Stimulated activated CD4-positive, alpha-beta T cell treated with anti-CD3 and anti-CD28 coated beads, Interleukin-2, amount 100 ng/mL, for 24 hours (primary cell): ENCODE measurements around the gene ATP7B.
A peak's percentile ranks its signal among the peaks of the same experiment; 100 is the strongest.

Experiments
- DNase-seq, 2 donors: peaks; one replicate each; pipeline ENCODE4 v3.0.0-alpha.2; 2020

Gene ATP7B

DNA sequence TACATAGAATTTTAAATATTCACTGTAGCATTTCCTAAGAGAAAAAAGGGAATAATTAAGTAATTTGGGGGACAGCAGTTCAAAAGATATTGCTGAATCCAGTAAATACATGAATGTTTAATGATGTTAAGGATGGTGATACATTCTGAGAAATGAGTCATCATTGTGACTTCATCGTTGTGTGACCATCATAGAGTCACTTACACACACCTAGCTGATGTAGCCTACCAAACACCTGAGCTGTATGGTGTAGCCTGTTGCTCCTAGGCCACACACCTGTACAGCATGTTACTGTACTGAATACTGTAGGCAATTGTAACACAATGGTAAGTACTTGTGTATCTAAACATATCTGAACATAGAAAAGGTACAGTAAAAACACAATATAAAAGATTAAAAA lies 34.8 kb downstream of the ATP7B start:
- no peak for DNase-seq

DNA sequence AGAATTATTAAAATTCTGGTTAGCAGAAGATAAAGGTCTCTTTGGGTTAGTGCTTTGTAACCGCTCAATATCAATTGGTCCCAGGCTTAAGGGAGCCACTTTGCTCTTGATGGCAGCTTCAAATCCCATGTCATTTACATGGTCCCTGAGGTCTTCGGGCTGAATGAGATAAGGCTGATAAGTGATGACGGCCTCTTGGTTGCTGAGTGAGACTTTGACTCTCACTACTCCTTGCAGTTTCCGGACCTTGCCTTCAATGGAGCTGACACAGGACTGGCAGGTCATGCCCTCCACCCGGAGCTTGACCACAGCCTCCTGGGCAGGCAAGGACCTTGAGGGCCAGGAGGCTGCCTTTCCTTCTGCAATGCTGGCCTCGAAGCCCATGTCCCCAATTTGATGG lies 36.8 kb downstream of the ATP7B start:
- DNase-seq, result no peak

DNA sequence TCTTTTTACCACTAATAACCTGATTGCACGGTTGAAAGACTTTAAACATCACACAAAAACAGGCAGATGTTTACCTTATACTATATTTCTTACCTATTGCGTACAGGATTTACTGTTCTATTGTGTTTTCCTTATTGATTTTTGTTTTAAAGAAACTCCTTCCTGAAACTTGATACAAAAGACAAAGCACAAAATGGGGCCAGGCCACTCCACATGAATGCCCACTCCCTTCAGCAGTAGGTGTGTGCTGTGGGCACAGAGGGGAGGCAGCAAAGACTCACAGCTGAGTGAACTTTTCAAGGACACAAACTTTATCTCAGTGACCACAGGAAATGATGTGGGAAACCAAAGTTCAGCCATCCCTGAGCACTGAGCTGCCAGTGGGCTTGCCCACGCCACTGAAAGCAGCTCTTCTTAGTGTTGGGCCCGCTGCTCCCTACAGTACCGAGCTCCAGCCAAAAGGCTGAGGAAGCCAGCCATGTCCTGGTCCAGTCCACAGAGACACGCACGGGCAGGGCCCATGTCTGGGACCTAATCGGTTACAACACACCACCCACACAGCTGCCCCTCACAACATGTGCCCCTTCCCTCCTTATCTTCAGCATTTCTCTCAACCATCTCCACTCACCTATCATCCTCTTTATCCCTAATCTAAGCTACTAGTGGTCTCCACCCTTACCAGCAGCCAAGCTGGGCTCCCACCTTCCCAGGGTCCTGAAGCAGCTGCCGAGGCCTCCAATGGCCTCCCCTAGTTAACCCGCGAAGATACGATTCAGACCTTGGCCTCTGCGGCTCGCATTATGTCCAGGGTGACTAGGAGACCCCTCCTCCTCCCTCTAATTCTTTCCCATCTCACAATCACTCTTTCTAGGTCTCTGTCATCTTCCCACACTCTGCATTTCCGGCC lies 39.5 kb downstream of the ATP7B start:
- DNase-seq, result no peak

DNA sequence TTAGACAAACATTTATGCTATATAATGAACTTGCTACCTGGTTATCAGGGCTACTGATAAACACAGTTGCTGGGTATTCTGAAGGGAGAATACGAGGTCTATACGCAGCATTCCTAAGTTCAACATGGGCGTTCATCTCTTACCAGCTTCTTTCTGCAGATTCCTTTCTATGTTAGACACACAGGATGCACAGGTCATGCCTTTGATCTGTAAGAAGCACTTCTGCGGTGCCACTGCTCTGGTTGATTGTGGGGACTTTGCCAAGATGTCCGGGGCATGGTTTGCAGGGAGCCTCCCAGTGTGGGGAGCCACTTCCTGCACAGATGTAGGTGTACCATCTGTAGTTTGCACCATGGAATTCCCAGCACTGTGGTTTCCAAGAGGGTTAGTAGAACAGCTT lies 40.9 kb downstream of the ATP7B start:
- DNase-seq, result no peak

DNA sequence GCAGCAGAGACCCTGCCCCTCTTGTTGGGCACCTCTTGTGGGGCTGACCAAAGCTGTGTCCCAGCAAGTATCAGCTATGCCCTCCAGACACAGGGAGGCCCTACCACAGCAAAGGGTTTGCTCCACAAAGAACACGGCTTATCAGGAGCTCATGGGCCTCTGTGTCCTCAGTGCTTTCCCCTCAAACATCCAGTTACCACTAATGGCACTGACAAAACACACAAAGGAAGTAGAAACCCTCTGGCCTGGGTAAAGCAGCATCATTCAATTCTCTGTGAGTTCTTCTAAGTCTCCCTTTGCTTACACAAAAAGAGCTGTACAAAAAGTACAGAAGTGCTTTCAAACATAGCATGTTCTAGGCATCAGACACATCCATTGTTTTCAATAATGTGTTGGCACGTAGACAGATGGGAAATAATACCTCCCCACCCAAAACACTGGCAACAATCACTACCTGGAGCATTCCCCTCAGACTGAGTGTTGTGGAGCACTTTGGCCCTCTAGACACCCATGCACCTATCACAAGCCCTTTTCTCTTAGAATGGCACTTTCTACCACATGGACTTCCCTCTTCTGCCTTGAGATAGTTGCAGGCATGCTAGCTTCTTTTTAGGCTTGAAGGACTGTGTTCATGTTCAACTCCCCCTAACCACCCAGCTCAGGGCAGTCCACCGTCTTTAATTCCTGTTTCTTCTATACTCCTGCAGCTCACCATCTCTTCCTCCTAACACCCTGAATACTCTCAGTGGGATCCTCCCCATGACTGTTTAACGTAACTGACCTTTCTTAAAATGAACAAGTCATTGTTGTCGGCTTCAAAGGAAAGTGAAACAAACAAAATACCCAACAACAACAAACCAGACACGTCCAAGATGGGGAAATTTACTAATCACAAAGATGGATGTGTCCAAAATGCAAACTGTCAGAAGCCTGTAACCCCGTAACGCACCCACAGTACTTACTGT lies 43.5 kb downstream of the ATP7B start:
- DNase-seq, result no peak

DNA sequence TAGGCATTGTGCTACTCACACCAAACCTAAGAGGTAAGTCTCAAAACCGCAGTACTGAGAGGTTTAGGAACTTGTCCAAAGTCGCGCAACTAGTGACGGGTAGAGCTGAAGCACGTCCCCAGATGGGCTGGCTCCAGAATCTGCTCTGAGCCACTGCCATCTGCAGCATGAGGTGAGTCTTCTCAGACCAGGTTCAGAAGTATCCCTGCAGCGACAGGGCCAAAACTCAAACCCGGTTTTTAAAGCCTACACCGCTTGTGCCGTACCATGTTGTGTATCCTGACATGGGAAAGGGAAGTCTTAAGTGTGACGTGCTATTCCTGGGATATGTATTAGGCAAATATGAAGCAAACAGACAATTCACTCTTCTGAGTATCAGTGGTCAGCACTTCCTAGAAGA lies 45.1 kb downstream of the ATP7B start:
- no peak for DNase-seq

DNA sequence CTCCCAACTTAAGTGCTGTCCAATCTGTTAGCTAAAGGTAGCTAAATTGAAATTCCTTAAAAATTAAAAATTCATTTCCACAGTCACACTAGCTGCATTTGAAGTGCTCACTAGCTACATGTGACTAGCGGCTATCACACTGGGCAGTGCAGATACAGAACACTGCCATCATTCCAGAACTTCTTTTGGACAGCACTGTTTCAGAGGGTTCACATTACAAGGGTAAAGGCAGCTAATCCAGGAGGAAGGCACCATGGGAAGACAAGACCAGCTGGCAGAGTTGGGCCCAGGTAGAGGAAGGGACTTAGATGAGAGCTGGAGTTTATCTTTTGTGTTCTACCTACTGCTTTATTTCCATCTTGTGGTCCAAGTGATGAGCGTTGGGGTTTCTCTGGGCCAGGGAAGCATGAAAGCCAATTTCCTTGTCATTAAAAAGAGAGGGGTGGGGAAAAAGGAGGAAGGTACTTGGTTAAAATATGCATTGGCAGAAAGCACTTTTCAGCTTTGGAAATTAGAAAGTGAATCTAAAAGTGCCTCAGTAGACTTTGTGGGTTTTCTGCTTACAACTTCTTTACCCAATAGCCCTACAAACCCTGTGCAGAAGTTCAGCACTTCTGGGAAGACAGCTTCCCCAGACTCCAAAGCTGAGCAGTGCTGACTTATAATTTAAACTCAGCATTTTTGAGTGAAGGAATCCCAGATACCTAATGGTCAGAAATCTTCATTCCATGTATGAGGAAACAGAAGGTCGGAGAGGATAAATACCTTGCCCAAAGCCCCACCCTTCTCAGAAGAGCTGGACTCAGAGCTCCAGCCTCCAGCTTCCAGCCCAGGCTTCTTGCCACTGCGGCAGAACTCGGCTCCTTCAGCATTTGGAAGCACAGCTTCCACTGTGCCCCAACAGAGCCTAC lies 49.5 kb downstream of the ATP7B start:
- DNase-seq, result no peak

DNA sequence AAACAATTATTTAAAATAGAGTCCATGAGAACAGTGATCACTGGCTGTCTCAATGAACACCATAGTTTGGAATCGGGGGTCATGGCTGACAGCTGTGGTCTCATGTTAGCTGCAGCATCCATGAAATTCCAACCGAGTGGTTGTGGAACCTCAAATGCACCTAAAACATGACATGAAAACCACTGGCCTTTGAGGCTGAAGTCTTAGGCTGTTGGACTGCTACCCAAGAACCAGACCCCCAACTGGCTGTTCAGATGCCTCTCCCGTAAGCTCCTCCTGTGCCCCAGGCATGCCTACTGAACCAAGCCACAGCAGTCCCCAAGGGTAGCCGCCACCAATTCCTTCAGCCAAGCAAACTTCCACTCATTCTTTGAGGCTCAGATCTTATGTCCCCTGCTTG lies 50.5 kb downstream of the ATP7B start:
- no peak for DNase-seq

DNA sequence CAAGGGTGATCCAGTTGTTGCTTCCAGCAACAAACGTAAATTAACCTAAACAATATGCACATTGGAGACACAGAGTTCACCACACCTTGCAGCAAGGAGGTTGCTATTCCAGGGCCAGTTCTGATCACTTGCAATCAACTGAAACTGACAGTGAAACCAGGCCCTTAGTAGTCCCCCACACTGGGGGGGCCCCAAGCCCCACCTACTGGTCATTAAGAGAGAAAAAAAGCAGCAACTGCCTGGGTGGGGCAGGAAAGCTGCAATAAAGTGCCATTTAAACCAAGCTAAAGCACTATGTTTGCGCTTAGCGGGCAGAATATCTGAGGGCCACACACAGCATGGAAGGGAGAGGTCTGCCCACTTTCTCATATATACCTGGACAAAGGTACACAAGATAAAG lies 51.5 kb downstream of the ATP7B start:
- DNase-seq, result no peak

DNA sequence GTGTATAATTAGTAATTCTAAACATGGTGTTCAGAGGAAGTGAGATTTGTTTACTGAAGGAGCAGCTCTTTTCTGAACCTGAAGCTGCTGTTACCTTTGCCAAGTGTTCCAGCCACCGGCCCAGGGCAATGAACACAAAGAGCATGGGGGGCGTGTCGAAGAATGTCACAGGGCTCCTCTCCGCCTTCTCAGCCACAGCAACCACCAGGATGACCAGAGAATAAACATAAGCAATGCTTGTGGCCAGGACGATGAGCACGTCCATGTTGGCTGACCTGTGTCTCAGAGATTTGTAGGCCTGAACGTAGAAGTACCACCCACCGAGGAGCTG lies 53.1 kb downstream of the ATP7B start:
- no peak for DNase-seq

DNA sequence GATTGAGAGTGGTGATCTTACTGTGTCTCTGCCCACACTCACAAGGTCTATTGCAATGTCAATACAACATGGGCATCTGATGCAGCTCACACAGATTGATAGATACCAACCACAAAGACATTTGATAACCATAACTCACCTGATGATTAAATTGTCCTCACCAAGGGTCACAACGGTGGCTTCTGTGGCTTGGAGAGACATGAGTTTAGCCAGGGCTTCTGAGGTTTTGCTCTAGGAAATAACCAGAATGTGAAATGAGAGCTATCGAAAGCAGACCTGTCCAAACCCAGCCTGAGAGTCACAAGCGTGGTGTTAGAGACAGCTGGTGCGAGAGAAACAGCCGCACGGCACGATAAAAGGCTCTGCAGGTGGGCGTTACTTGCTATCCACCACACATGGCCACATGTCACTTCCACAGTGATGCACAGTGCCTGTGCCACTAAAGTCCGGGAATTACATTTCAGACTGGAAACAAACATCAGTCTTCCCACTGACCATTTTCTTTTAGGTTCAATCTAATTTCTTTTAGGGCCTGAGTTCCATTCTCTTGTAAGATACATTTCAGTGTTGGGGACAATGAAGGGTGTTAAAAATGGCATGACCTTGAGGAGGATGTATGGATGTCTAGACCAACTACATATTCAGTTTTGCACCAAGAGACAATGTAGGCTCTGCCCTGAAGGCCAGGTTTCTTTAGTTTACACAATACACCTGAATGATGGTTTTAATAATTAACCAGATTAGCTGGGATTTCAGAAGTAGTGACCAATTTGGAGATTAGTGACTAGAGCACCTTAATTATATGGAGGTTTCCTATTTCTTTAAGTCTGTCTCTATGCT lies 53.7 kb downstream of the ATP7B start:
- DNase-seq, result no peak

DNA sequence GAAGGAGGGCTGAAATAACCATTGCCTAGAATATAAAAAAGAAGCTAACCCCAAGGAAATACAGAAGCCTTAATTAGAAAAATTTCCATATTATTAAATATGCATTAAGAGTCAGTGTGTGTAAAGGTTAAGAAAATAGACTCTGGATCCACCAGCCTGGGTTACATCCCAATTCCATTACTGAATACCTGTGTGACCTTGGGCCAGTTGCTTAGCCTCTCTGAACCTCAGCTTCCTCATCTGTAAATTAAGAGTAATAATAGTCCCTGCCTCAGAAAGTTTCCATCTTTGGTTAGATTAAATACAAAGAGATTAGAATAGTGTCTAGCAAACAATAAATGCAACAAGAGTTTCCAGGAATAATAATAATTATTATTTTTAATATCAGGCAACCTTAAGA lies 54.5 kb downstream of the ATP7B start:
- DNase-seq, result no peak

DNA sequence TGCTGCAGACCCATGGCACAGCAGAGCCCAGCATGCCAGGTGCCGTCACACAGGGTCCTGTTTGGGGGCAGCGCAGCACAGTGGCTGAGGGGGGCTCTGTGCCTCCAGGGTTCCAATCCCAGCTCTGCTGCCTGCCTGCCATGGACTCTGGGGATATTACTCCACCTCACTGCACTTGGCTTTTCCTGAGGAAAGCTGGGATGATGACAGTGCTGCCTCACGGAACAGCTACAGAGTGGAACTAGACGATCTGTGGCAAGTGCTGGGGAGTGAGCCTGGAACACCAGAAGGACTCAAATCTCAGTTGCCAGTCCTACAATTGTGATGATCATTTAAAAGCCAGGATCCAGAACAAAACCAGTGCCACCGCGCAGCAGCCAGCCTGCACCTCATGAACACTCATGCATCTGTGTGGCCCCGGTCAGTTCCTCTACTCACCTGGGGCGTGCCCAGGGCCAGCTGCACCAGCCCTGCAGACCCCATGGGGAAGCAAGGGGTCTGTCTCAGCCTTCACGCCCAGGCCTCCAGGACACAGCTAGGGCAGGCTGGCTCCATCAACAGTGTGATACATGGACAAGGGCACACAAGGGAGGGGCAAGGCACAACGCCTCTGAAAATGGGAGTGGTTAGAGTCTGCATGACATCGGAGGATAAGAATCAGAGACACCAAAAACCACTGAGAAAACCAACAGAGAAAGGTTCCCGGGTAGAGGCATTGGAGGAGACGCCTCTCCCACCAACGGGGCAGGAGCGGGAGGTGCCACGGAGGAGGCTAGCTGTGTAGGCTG lies 55.2 kb downstream of the ATP7B start:
- DNase-seq, result no peak

DNA sequence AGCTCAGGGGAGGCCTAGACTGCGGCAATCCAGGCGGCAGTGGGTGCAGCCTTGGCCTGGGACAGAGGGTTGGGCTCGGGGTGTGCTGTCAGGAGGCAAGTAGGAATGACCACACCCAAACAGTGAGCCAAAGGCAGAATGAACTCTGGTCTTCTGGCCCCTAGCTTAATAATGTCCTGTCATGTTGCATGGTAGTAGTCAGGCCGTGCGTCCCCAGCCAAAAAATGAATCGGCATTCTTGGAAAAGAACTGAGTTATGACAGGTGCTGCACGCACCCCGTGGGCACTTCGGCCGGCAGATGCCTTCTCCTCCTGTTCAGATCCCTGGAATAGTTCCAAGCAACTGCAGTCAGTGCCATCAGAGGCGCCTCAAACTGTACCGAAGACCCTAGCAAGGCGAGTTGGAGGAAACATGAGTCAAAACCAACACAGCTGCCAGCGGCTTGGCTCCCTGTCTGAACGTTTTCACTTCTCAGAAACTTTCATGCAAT lies 55.9 kb downstream of the ATP7B start:
- no peak for DNase-seq

DNA sequence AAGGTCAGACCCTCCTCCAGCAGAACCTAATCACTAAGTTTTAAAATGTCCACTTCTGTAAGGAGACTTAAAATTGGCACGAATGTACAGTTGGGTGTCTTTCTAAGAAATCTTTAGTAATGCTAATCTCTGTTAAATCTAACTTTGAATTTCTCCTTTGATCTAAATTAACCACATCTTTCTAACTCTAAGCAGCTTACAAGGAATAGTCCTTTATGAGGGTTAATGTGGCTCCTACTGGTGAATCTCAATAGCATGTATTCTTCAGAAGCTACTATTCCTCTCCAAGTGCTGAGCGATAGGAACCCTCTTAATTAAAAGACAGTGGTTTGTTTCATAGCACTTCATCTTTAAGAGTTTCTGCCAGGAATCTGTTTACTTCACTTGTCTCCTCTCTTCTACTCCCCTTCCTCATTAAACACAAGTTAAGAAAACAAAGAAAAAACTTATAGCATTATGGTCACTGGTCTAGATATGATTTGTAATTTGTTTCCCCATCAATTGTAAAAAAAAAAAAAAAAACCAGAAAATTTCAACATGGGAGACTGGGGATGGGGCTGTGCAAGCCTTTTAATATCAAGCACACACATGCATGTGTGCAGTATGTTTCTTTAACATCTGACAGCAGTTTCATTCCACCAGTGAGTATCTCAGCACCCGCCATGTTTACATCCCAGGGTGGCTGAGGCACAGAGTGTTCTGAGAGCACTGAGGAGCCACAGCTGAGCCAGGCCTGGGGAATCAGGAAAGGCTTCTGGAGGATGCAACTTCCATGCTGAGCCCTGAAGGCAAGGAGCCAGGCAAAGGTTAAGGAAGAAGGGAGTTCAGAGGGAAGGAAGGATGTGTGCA lies 57.7 kb downstream of the ATP7B start:
- no peak for DNase-seq

DNA sequence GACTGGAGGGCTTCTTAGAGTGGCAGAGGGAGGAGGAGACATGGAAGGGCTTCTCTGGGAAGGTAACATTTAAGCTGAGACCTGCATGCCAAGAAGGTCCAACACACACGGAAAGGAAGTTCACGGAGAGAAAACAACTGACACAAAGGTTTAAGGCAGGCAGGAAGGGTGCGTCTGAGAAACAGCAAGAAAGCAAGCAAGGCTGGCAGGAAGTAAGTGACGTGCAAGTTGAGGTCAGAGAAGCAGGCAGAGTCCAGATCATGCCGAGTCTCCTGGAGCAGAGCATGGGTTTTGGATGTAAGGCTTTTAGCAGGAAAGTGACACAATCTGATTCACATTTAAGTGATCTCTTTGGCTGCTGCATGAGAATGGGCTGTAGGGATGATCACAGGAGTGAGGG lies 60.5 kb downstream of the ATP7B start:
- peak in 1 of 2 donors; percentile 6 for DNase-seq

DNA sequence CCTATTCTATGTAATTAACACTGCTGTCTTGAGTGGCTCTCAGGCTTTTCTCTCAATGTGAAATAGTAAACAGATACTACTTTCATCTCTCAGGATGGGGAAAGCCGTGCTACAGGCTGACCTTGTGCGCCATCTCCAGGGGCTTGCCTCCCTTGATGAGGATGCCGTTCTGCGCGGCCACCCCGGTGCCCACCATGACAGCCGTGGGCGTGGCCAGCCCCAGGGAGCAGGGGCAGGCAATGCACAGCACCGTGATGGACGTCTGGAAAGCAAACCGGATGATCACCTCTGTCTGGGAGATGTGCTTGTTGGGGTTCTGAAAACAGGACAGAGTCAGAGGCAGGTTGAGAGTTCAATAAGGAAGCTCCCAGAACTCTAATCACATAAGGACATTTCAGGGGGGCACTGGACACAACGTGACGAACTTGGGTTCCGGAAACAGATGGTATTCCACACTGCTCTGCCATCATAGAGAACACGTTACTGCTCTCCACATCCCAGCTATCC lies 65.0 kb downstream of the ATP7B start:
- no peak for DNase-seq

DNA sequence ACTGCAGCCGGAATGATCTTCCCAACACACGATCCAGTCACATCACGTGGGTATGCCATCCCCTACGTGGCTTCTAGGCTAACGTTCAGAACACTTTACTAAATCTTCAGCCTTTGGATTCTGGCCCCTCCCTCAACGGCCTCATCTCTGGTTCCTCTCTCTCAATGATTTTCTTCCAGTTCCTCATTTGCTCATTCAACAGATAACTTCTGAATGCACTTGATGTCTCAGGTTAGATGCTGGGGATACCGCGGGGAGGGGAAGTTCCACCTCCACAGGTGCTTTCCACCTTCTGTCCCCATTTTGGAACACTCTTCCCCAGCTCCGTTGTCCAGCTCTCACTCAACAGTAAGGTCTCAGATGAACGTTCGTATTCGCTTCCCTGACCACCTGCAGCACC lies 66.1 kb downstream of the ATP7B start:
- no peak for DNase-seq

DNA sequence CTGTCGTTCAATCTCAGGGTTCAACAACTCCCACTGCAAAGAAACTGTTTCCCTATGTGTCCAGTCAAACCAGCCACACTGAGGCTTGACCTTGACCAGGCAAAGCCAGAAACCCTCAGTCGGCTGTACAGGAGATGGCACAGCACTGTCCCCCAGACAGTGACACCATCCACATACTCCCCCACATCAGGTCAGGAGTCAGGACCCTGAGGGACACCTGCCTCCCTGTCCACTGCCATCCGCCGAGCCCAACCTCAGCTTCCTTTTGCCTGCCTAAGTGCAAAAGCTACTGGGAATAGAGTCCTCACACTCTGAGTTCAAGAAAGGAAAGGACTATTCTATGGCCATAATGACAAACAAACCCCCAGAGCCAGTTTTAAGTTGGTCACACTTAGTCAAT lies 66.8 kb downstream of the ATP7B start:
- DNase-seq, result no peak

DNA sequence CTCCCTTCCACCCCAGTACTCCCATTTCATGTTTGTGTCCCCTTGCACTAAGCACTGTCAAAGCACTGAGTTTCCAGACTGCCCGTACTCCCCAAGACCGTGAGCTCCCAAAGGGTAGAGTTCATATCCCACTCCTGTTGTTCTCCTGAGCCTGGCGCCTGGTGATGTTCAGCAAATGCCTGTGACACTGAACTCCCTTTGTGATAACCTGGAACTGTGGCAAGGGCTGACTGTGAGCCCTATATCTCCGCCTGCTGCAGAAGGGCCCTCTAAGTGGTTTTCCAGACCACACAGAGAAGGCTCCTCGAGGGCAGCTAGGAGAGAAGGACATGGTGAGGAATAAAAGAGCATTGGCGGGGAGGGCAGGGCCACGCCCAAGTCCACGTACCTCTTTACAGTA lies 67.5 kb downstream of the ATP7B start:
- no peak for DNase-seq
